Hepatocyte (in vitro differentiated cells): ENCODE results near the gene CD99L2.

Source experiments
- EZH2 ChIP-seq: fragments of 200-600 bp; sonication (generic); IDR thresholded peaks from 2 replicates; pipeline ENCODE4 v1.6.1; 2016; ENCODE audit warnings: antibody characterized with exemption, mild to moderate bottlenecking, borderline replicate concordance
- TF ChIP-seq, protein P1 (sequence below): fragments of 200-600 bp; sonication (generic); IDR thresholded peaks from 2 replicates; pipeline ENCODE4 v1.5.1; 2016; ENCODE audit warnings: antibody characterized with exemption, mild to moderate bottlenecking; ENCODE audit not compliant: poor library complexity

DNA sequence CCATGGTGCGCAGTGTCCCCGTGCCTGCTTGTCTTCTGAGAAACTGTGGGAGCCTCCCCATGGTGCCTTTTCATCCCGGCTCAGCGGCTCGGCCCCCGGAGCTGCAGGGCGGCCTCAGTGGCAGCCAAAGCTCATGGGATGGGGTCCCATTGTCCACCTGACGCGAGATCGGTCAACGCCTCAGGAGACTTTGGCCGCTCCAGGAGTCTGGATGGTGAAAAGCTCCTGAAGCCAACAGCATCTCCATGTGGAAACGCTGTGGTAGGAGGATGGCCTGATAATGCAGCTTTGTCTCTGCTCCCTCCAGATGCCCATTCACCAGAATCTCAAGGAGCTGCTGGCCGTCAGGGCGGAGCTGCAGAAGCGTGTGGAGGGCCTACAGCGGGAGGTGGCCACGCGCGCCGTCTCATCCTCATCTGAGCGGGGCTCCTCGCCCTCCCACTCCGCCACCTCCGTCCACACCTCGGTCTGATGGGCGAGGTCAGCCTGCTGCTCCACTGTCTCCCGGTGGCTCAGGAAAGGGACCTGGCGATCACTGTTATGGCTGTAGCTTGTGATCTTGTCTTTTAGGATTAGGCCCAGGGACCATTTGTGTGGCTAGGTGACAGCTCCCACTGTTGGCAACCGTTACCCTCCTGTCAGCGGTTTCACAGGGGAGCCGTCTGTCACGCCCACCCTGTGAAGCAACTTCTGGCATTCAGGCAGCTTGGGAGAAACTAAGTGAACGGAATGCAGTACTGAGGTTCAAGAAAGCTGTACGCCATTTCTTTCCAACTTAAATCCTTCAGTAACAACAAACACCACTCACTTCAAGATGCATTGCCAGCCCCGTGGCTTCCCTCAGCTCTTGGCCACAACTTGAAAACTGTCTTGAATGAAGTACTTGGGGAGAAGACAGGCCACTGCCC is 136.0 kb downstream of the CD99L2 start:
- TF ChIP-seq EZH2, result no peak
- TF ChIP-seq, protein P1, sequence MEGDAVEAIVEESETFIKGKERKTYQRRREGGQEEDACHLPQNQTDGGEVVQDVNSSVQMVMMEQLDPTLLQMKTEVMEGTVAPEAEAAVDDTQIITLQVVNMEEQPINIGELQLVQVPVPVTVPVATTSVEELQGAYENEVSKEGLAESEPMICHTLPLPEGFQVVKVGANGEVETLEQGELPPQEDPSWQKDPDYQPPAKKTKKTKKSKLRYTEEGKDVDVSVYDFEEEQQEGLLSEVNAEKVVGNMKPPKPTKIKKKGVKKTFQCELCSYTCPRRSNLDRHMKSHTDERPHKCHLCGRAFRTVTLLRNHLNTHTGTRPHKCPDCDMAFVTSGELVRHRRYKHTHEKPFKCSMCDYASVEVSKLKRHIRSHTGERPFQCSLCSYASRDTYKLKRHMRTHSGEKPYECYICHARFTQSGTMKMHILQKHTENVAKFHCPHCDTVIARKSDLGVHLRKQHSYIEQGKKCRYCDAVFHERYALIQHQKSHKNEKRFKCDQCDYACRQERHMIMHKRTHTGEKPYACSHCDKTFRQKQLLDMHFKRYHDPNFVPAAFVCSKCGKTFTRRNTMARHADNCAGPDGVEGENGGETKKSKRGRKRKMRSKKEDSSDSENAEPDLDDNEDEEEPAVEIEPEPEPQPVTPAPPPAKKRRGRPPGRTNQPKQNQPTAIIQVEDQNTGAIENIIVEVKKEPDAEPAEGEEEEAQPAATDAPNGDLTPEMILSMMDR, result no peak
